Measurements from ENCODE around the gene ARNT2.

ARNT2 gene

GRCh38 chr15:80576519-80577090, 172.4 kb downstream of the ARNT2 start:
- peak; percentile 40 for DNase-seq (ENCODE audit: low spot score)

- peak; percentile 47 for DNase-seq (ENCODE audit: low spot score)
These were observed 173.5 kb downstream of the ARNT2 start for GRCh38 chr15:80577552-80578205.

GRCh38 chr15:80578206-80578595, 174.0 kb downstream of the ARNT2 start:
- peak; percentile 57 for DNase-seq (ENCODE audit: low spot score)

- peak; percentile 46 for DNase-seq (ENCODE audit: low spot score)
These were observed 174.7 kb downstream of the ARNT2 start for GRCh38 chr15:80578871-80579270.

GRCh38 chr15:80579611-80580010, 175.4 kb downstream of the ARNT2 start:
- peak; percentile 31 for DNase-seq (ENCODE audit: low spot score)

- DNase-seq (ENCODE audit: low spot score), result no peak
These were observed 175.9 kb downstream of the ARNT2 start for GRCh38 chr15:80580106-80580505.

- peak; percentile 46 for DNase-seq (ENCODE audit: low spot score)
These were observed 176.5 kb downstream of the ARNT2 start for GRCh38 chr15:80580536-80581260.

- peak; percentile 18 for DNase-seq (ENCODE audit: low spot score)
These were observed 177.8 kb downstream of the ARNT2 start for GRCh38 chr15:80581976-80582375.

GRCh38 chr15:80582816-80583423, 178.7 kb downstream of the ARNT2 start:
- peak; percentile 34 for DNase-seq (ENCODE audit: low spot score)

GRCh38 chr15:80584561-80584964, 180.4 kb downstream of the ARNT2 start:
- peak; percentile 31 for DNase-seq (ENCODE audit: low spot score)

- DNase-seq (ENCODE audit: low spot score), result peak; percentile 14
These were observed 180.9 kb downstream of the ARNT2 start for GRCh38 chr15:80584973-80585525.

- DNase-seq (ENCODE audit: low spot score), result peak; percentile 37
These were observed 181.4 kb downstream of the ARNT2 start for GRCh38 chr15:80585544-80586018.

GRCh38 chr15:80586161-80586560, 182.0 kb downstream of the ARNT2 start:
- peak; percentile 14 for DNase-seq (ENCODE audit: low spot score)

- no peak for DNase-seq (ENCODE audit: low spot score)
These were observed 182.8 kb downstream of the ARNT2 start for GRCh38 chr15:80587007-80587406.

GRCh38 chr15:80587816-80588456, 183.8 kb downstream of the ARNT2 start:
- peak; percentile 18 for DNase-seq (ENCODE audit: low spot score)

- DNase-seq (ENCODE audit: low spot score), result no peak
These were observed 184.6 kb downstream of the ARNT2 start for GRCh38 chr15:80588801-80589200.

- peak; percentile 48 for DNase-seq (ENCODE audit: low spot score)
These were observed 186.7 kb downstream of the ARNT2 start for GRCh38 chr15:80590761-80591355.

- DNase-seq (ENCODE audit: low spot score), result peak; percentile 26
These were observed 187.3 kb downstream of the ARNT2 start for GRCh38 chr15:80591471-80591870.

GRCh38 chr15:80591938-80592825, 188.0 kb downstream of the ARNT2 start:
- peak; percentile 40 for DNase-seq (ENCODE audit: low spot score)

GRCh38 chr15:80593486-80594030, 189.4 kb downstream of the ARNT2 start:
- peak; percentile 54 for DNase-seq (ENCODE audit: low spot score)
